Osteoblast (primary cell): Measurements from ENCODE around the gene ANKS1B. TPM values are rescaled to one million over a fixed set of nuclear protein-coding genes. Genes with fewer than 3 reads are reported as not detected.

Experiments
- DNase-seq: peaks from one replicate; pipeline ENCODE4 v3.0.0; 2011; ENCODE audit warnings: low spot score, mixed read lengths; ENCODE audit not compliant: insufficient read length; ENCODE audit errors: missing footprints
- H2AFZ ChIP-seq: 2 replicates; pipeline ENCODE4 v1.6.0; 2011; ENCODE audit warnings: mild to moderate bottlenecking, low read length
- H3K27ac ChIP-seq: 2 replicates; pipeline ENCODE4 v1.5.1; 2011; ENCODE audit warnings: mild to moderate bottlenecking, low read depth, low read length, moderate library complexity
- H3K27me3 ChIP-seq: 2 replicates; pipeline ENCODE4 v1.6.0; 2012; ENCODE audit warnings: mild to moderate bottlenecking, control low read depth, inconsistent platforms, low read length, moderate library complexity; ENCODE audit not compliant: insufficient read depth
- H3K36me3 ChIP-seq: 2 replicates; pipeline ENCODE4 v1.5.1; 2011; ENCODE audit warnings: mild to moderate bottlenecking, low read length, control low read depth, moderate library complexity; ENCODE audit not compliant: insufficient read depth
- H3K4me1 ChIP-seq: 2 replicates; pipeline ENCODE4 v1.5.1; 2011; ENCODE audit warnings: mild to moderate bottlenecking, low read length, control low read depth, moderate library complexity; ENCODE audit not compliant: insufficient read depth
- H3K4me2 ChIP-seq: 2 replicates; pipeline ENCODE4 v1.6.0; 2011; ENCODE audit warnings: mild to moderate bottlenecking, low read length; ENCODE audit not compliant: insufficient read depth
- H3K4me3 ChIP-seq: fragments of 200-600 bp; sonication (generic); 3 replicates; pipeline ENCODE4 v1.5.1; 2012; ENCODE audit warnings: mild to moderate bottlenecking, low read length, inconsistent platforms; ENCODE audit not compliant: insufficient read depth
- H3K79me2 ChIP-seq: 2 replicates; pipeline ENCODE4 v1.6.0; 2012; ENCODE audit warnings: mild to moderate bottlenecking, low read length, control low read depth, inconsistent platforms; ENCODE audit not compliant: insufficient read depth
- H3K9me3 ChIP-seq: 2 replicates; pipeline ENCODE4 v1.5.1; 2011; ENCODE audit warnings: low read depth, low read length, control low read depth
- H4K20me1 ChIP-seq: 2 replicates; pipeline ENCODE4 v1.6.0; 2012; ENCODE audit warnings: mild to moderate bottlenecking, low read length, control low read depth; ENCODE audit not compliant: insufficient read depth
- CTCF ChIP-seq: IDR thresholded peaks from 2 replicates; pipeline ENCODE4 v1.5.1; 2011; ENCODE audit warnings: mild to moderate bottlenecking, low read depth, low read length, moderate library complexity; ENCODE audit errors: extremely low read depth
- total RNA-seq: library from RNA; depleted of rRNA; stranded (reverse); fragments of >200 nt; gene quantifications from 2 replicates; pipeline ENCODE4 v1.2.3, GENCODE V29; 2012

ANKS1B gene
- total RNA-seq, 1 donor: 2.2 TPM

GRCh38 chr12:98751580-98752115, 1233.1 kb downstream of the ANKS1B start:
- no peaks in the 10 kb centered on the region for H3K79me2 ChIP-seq
- H3K27ac ChIP-seq: no peak overlapping the region
- peaks cover 30% of the 10 kb centered on the region for H3K4me1 ChIP-seq
- peaks cover 2% of the 10 kb centered on the region for H3K27me3 ChIP-seq
- no peaks in the 10 kb centered on the region for H3K36me3 ChIP-seq
- TF ChIP-seq CTCF: no peak
- H3K4me3 ChIP-seq: no peak overlapping the region
- no peaks in the 10 kb centered on the region for H3K9me3 ChIP-seq
- no peak for DNase-seq
- no peak overlapping the region for H2AFZ ChIP-seq
- no peak overlapping the region for H3K4me2 ChIP-seq
- no peaks in the 10 kb centered on the region for H4K20me1 ChIP-seq

GRCh38 chr12:98750511-98750910, 1234.2 kb downstream of the ANKS1B start:
- Histone ChIP-seq H3K4me3 (no peak overlapping the region), H2AFZ (no peak overlapping the region), H3K4me2 (no peak overlapping the region), H3K79me2 (no peaks in the 10 kb centered on the region), H3K27ac (no peak overlapping the region), H4K20me1 (no peaks in the 10 kb centered on the region), H3K4me1 (peaks cover 31% of the 10 kb centered on the region), H3K27me3 (peaks cover 11% of the 10 kb centered on the region), H3K36me3 (no peaks in the 10 kb centered on the region), H3K9me3 (no peaks in the 10 kb centered on the region)
- no peak for DNase-seq
- TF ChIP-seq CTCF: no peak

GRCh38 chr12:98748463-98748862, 1236.3 kb downstream of the ANKS1B start:
- H3K79me2 ChIP-seq: no peaks in the 10 kb centered on the region
- DNase-seq: no peak
- H3K9me3 ChIP-seq: no peaks in the 10 kb centered on the region
- H3K36me3 ChIP-seq: no peaks in the 10 kb centered on the region
- no peak overlapping the region for H3K27ac ChIP-seq
- peaks cover 15% of the 10 kb centered on the region for H3K4me1 ChIP-seq
- no peak overlapping the region for H3K4me2 ChIP-seq
- H2AFZ ChIP-seq: no peak overlapping the region
- H3K4me3 ChIP-seq: no peak overlapping the region
- no peak for TF ChIP-seq CTCF
- H4K20me1 ChIP-seq: no peaks in the 10 kb centered on the region
- H3K27me3 ChIP-seq: peaks cover 11% of the 10 kb centered on the region

- Histone ChIP-seq H3K36me3 (no peaks in the 10 kb centered on the region), H3K27me3 (peaks cover 11% of the 10 kb centered on the region), H4K20me1 (no peaks in the 10 kb centered on the region), H3K79me2 (no peaks in the 10 kb centered on the region), H2AFZ (peak overlapping the region; percentile 89), H3K4me3 (peak overlapping the region; percentile 74), H3K4me2 (peak overlapping the region; percentile 90), H3K9me3 (no peaks in the 10 kb centered on the region), H3K27ac (no peak overlapping the region), H3K4me1 (peaks cover 3% of the 10 kb centered on the region)
- DNase-seq: peak; percentile 78
- TF ChIP-seq CTCF: no peak
These were observed 1239.0 kb downstream of the ANKS1B start for GRCh38 chr12:98745578-98746391.
